ENCODE data around the gene KBTBD12. TPM values are rescaled to one million over a fixed set of nuclear protein-coding genes. Genes with fewer than 3 reads are reported as not detected.
"Not testable (repeated sequence)": the region's sequence is repeated elsewhere in the genome, so short reads cannot be mapped to it uniquely, and the experiment has no call there.

Gene KBTBD12, protein sequence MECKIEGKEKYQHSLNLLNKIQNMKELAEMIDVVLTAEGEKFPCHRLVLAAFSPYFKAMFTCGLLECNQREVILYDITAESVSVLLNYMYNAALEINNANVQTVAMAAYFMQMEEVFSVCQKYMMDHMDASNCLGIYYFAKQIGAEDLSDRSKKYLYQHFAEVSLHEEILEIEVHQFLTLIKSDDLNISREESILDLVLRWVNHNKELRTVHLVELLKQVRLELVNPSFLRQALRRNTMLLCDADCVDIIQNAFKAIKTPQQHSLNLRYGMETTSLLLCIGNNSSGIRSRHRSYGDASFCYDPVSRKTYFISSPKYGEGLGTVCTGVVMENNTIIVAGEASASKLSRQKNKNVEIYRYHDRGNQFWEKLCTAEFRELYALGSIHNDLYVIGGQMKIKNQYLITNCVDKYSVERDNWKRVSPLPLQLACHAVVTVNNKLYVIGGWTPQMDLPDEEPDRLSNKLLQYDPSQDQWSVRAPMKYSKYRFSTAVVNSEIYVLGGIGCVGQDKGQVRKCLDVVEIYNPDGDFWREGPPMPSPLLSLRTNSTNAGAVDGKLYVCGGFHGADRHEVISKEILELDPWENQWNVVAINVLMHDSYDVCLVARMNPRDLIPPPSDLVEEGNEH
- polyA plus RNA-seq (ENCODE audit: insufficient read length in 3 of 3): 1 to 10 TPM in 2 of 3 donors, under 1 TPM in 1; 0.91 to 1.9 (median 1.7) TPM

DNA sequence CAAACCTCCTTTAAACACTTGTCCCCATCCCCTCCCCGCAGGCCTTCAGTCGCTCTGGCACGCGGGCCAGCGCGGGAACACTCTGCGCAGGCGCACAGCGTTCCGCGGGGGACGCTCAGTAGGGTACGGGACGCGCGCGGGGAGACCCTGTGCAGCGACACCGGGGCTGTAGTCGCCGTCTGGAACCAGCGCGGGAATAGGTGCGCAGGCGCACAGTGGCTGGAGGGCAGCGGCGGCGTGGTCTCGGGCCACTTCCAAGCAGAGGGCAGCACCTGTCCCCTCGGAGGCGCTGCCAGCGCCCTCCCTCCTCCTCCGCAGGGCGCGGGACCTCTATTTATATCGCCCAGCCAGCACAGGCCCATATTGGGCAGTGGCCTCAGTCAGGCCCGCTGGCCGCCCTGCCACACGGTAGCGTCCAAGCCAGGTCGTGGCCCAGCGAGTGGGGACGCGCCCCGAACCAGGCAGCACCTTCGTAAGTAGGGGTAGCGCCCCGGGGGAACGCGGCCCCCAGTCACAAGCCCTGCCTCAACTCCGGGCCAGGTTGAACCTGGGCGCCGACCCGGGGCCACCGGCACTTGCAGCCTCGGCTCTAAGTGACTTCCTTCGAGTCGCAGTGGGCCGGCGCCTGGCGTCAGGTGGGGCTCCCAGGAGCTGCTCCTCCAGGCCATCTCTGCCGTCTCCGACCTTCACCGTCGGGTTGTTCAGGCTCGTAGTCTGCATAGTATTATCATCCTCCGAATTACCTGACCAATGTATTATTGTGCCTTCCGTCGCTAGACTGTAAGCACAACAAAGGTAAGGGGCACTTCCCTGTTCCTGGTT is at the start of gene KBTBD12:
KBTBD12 (plus strand) TSS at position 118 of the 822 bp plus-strand sequence. CDS start 7,830 bp downstream, outside the sequence.
- DNase-seq (ENCODE audit: low read depth in 3 of 3, low spot score in 2 of 3): peak in 1 of 3 donors; percentile 33

DNA sequence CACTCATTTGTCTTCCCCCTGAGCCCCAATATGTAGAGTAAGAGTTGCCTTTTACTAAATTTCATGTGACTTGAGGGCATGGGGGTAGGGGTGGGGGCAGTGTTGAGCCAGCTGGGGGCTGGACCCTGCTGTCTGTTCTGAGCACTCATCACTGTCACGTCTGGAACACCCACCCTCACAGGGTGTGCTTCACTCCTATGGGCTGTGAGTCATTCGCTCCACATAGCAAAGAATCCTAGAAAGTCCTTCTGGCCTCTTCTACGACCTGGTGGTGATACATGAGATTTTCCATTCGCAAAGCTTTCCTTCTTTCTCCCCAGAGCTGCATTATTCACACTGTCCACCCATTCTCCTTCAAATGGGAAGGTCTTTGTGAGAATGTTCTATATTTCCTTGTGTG is 49.1 kb upstream of the KBTBD12 start:
- DNase-seq (ENCODE audit: low read depth in 3 of 3, low spot score in 2 of 3): no peak

DNA sequence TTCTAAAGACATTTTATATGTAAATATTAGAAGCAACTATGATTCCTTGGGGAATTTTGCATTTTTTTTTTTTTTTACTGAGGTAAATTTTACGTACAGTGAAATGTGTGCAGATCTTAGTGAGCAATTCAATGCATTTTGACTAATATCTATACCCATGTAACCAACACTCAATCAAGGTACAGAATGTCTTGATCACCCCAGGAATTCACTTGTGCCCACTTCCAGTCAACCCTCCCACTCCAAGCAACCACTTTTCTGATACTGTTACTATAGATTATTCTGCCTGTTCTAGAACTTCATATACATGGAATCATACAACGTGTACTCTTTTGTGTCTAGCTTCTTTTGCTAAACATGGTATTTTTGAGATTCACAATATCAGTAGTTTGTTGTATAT is 47.6 kb upstream of the KBTBD12 start:
- no peak for DNase-seq (ENCODE audit: low read depth in 3 of 3, low spot score in 2 of 3)

DNA sequence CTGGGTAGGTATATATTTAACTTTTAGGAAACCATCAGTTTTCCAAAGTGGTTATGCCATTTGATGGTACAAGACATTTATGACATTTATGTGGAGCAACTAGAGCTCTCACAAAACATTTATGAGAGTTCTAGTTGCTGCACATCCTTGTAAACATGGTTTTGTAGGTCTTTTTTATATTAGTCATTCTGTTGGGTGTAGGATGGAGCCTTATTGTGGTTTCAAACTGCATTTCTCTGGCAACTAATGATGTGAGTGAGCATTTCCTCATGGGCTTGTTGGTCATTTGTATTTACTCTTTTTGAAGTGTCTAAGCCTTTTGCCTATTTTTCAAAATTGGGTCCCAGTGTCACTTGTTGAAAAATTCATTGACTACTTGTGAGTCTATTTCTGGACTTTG is 47.0 kb upstream of the KBTBD12 start:
- no peak for DNase-seq (ENCODE audit: low read depth in 3 of 3, low spot score in 2 of 3)

DNA sequence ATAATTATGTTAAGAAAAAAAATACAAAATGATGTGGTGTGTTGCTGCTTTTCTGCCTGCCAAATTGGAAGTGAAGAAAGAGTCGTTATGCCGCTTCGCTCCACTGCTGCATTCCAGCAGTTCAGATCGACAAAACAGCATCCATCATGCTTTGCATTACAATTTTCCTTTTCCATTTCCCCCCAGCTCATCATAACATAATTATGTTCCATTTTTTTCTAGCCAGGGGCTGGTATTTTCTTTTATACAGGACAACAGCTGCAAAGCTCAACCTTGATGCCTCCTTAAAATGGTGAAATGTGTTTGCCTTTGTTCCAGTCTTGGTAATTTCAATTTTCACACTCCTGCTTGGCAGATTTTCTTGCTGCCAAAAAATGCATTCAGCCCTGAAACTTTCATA is 44.9 kb upstream of the KBTBD12 start:
- DNase-seq (ENCODE audit: low read depth in 3 of 3, low spot score in 2 of 3): no peak

DNA sequence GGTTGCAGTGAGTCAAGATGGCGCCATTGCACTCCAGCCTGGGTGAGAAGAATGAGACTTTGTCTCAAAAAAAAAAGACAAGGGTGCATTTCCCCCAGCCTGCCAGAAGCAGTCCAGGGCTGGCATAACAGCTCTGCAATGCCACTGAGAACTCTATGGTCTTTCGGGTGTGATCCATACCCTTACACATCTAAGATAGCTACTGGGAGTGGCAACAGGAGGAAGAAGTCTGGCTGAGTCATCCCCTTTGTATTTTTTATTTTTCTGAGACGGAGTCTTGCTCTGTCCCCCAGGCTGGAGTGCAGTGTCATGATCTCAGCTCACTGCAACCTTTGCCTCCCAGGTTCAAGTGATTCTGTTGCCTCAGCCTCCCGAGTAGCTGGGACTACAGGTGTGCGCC is 40.9 kb upstream of the KBTBD12 start:
- not testable (repeated sequence) for DNase-seq (ENCODE audit: low read depth in 3 of 3, low spot score in 2 of 3)

DNA sequence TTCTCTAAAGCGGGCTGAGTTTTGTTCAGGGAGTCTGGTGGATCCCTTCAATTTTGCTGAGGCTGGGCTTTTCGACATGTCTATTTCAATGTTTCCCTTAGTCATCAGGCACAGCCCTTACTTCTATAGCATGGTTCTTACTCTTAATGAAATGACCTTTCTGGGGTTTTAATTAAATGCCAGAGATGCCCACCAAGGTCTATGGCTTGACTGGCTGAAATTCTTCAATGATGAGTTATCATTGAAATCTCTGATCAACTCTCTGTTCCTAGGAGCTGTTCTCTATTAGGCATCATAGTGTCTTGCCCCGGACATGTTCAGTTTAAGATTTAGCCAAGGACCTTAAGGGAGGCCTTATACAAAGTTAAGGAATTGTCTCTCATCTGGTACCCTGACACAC is 33.4 kb upstream of the KBTBD12 start:
- no peak for DNase-seq (ENCODE audit: low read depth in 3 of 3, low spot score in 2 of 3)

DNA sequence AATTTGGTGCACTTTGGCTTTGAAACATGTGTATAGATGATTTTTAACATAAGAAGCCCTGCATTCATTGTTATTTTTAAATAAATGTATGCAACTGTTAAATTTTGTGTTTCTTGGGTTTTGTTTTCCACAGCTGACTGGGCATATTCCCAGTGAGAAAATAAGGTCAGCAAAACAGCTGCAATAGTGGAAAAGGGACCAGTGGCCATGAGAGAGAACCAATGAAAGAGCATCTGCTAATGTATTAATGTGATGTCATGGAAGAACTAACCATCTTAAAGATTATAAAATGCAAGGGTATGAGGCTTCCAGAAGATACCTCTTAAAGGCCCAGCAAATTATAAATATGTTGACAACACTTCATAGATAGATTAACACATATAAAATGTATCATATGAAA is 31.0 kb upstream of the KBTBD12 start:
- DNase-seq (ENCODE audit: low read depth in 3 of 3, low spot score in 2 of 3): no peak

DNA sequence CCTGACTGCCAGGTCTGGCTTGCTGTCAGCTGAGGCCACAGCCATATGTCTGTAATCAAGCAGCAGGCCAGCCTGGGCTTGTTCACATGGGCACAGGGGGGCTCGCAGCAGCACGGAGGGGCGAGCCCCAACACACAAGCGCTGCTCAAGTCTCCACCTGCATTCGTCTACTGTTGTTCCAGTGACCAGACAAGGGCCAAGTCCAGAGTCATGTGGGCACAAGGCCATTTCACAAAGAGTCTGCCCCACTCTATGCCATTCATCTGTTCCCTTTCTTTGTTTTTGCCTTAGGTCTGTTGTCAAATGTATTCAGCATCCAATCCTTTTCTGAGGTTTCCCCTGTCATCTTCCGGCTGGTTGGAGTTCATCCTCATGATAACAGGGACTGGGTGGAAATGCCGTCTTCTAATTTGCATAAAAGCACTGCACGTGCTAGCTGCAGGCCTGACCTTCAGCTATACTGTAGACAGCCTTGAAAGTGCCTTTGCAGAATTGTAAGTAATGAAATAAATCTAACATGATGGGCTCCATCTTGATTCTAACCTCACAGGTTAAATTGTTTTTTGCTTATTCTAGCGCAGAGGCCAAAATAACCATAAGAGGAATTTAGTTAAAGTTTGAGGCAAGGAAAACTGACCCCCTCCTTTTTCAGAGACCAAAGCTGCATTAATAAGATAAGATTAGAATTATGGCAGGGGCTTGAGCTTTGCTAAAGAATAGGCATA is 28.6 kb upstream of the KBTBD12 start:
- DNase-seq (ENCODE audit: low read depth in 3 of 3, low spot score in 2 of 3): peak in 1 of 3 donors; percentile 36

DNA sequence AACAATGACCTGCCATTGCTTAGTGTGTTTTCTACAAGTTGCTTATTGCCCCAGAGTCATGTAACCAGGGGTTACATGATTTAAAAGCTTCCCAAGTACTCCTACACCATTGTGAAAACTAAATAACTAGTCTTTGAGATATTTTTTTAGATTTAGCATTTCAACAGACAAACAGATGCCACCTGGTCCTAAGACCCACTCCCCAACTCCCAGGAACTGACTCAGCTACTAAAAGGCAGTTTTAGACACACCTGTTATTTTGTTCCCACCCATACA is 28.1 kb upstream of the KBTBD12 start:
- no peak for DNase-seq (ENCODE audit: low read depth in 3 of 3, low spot score in 2 of 3)

DNA sequence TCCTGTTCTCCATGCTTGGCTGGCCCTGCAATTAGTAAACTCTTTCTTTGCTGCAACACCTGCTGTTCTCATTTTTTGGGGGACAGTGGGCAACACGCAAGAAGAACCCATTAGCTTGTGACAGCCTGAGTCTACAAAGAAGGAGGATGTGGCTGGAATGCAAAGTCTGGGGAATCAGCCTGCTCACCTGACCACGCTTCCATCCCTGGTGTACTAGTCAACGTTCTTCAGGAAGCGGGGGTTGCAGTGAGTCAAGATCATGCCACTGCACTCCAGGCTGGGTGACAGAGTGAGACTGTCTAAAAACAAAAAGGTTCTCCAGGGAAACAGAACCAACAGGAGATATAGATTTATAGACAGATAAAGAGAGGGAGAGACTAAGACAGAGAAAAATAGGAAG is 27.7 kb upstream of the KBTBD12 start:
- no peak for DNase-seq (ENCODE audit: low read depth in 3 of 3, low spot score in 2 of 3)

DNA sequence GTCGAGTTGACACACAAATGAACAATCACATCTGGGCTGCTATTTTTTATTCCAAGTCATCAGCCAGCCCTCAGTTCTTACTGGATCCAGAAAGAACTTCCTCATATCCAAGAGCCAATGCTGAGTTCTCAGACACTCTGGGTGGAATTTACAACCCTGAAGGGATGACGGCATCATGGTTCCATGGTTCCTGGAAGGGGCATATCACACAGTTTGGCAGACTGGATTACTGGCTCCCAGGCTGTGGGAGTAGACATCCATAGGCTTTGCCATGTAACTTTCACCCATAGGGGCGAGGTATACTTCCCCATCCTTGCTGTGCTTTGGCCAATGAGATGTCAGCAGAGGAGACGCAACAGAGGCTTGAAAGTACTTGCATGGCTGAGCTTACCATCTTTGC is 26.9 kb upstream of the KBTBD12 start:
- no peak for DNase-seq (ENCODE audit: low read depth in 3 of 3, low spot score in 2 of 3)

DNA sequence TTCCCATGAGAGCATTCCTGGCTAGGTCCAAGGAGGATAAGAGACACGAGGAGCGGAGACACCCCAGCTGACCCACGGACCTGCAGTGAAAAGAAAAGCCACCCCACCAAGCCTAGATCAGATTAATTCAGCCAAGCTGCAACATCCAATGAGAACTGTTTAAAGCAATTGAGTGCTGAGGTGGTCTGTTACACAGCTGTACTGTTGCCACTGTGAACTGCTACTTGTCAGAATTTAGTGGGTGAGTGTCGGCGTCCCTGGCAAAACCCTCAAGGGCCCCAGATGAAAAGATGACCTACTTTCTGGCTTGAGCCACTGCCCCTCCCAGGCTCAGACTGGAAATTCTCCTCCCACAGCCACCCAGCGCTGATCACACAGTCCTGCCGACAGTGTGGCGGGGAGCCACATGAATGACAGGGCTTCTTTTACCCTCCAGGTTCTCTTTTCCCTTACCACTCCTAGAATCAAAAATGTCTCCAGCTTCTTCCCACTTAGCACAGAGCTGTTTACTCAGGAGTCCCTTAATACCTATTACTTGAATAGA is 26.4 kb upstream of the KBTBD12 start:
- DNase-seq (ENCODE audit: low read depth in 3 of 3, low spot score in 2 of 3): no peak

DNA sequence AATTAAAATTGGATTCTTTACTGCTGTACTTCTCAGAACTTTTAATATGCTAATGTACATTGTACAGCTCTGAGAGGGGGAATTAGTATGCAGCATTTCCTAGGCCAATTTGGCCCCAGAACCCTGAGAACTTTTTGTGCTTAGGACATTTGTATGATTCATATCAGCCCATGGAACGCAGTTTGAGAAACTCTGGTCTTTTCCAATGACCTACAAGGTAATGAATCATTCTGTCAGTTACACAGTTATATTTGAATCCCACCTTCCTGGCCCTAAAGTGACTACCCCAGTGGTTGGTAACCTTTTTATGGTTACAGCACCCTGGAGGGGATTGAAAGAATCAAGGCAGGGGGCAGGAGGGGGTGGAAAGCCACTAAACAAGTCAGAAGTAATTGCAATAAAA is 25.6 kb upstream of the KBTBD12 start:
- DNase-seq (ENCODE audit: low read depth in 3 of 3, low spot score in 2 of 3): no peak

DNA sequence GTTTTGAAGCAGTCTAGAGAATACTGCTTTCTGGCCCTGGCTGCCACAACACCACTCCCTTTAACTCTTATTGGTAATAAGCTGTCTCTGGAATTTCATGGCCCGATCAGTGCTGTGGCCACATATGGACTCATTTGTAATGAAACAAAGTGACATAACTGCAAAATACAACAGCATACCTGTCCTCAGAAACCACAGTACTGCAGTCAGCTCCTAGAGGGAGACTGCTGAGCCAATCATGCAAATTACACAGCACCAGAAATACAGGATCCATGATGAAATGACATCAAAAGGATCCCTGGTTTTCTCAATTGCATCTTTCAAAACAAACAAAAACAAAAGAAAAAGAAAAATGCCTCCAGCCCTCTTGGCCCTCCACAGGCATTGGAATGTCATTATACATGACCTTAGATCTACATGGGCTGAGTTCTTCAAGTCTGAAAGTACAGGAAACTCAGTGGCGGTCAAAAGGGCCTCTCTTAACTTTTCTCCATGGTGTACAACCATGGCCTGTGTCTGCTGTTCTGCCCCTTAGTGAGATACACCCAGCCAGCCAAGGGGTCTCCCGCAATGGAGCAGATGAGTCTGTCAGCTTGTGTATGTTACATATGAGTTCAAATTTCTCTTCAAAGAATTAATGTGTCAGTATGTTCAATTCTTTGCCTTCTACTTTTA is 24.9 kb upstream of the KBTBD12 start:
- DNase-seq (ENCODE audit: low read depth in 3 of 3, low spot score in 2 of 3): no peak

DNA sequence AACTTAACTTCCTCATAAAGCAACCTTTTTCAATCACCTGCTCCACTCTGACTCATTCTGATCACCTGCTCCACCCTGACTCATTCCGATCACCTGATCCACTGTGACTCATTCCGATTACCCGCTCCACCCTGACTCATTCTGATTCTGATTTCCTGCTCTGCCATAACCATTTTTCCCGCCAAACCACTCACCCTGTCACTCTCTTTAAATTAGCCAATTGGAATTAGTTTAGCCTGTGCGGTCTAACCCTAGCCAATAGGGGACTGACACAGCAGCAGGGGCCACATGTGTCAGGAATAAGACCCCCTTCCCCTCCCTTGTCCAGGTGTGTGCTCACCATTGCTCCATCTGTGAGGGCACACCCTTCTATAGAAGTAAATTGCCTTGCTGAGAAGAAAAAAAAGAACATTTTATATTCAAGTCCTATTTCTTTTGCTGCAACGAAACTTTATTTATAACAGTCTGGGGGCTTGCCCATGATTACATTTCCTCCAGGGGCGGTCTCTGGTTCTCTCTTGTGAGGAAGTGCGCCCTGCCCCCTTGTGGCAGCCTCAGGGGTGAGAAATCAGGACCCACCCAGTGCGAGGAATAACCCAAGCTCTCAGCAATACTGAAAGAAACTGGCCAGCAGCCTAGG is 24.3 kb upstream of the KBTBD12 start:
- not testable (repeated sequence) for DNase-seq (ENCODE audit: low read depth in 3 of 3, low spot score in 2 of 3)

DNA sequence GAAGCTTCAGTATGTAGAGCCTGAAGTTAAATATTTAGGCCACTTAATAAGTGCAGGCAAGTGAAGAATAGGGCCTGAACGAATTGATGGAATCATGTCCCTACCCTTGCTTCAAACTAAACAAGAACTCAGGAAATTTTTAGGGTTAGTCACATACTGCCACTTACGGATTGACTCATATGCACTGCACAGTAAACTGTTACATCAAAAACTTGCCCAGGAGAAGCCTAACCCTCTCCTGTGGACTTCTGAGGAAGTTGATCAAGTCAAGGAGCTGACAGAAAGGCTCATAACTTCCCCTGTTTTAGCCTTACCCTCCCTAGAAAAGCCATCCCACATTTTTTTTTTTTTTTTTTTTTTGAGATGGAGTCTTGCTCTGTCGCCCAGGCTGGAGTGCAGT is 20.6 kb upstream of the KBTBD12 start:
- DNase-seq (ENCODE audit: low read depth in 3 of 3, low spot score in 2 of 3): no peak

DNA sequence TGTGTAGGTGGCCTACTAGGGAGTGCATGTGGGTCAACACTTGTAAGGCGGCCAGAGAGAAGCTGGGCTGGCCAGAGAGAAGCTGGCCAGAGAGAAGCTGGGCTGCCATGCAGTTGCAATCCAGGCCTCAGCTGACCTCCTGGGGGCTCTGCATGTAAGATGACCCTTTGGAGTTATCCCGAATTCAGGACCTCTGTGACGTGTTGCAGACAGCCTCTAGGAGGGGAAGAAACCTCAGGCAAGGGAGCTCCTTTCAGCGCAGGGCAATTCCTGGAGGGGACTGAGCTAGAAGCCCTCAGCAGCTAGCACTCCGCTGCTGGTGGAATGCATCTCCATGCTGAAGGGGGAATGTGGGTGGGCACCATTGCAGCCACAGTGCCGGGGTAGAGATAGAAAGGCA is 15.8 kb upstream of the KBTBD12 start:
- DNase-seq (ENCODE audit: low read depth in 3 of 3, low spot score in 2 of 3): no peak

DNA sequence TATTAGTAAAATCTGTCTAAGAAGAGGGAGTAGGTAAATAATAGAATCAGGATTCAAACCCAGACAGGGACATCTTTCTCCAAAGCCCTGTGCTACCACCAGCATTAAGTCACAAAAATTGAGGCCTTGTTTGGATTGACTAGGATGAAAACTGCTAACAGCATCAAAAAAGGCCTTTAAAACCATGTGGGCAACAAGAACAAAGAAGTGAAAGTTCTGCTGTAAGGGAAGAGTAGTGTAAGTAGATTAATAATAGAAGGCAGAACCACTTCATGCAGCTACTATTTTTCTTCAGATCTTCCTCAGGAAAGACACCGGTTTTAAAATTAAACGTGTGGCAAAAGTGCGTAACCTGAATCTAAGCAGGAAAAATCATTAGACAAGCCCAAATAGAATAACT is 15.3 kb upstream of the KBTBD12 start:
- no peak for DNase-seq (ENCODE audit: low read depth in 3 of 3, low spot score in 2 of 3)

DNA sequence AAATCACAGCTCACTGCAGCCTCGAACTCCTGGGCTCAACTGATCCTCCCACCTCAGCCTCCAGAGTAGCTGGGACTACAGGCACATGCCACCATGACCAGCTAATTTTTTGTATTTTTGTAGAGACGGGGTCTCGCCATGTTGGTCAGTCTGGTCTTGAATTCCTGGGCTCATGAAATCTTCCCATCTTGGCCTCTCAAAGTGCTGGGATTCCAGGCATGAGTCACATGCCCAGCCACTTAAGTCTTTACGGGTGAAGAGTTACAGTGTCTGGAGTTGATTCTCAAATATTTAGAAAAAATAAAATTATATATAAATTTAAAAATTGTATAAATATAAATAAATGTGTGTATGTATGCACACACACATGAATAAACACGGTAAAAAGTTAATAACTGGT is 14.5 kb upstream of the KBTBD12 start:
- DNase-seq (ENCODE audit: low read depth in 3 of 3, low spot score in 2 of 3): no peak

All from right renal cortex interstitium (tissue), 3 donors.